K562 (cell line): Measurements from ENCODE around the gene FGL2. TPM values are rescaled to one million over a fixed set of nuclear protein-coding genes. Genes with fewer than 3 reads are reported as not detected.
"Not testable (repeated sequence)": the region's sequence is repeated elsewhere in the genome, so short reads cannot be mapped to it uniquely, and the experiment has no call there.

Source experiments
- ATAC-seq: fragments of 200-7000 bp; cut with Tn5 transposase; 3 replicates; pipeline ENCODE4 v1.9.1; 2020; ENCODE audit warnings: moderate library complexity
- BruUV-seq: library from RNA; stranded (reverse); fragments of 400-500 nt; replicated peaks from 2 replicates; lab custom pipeline; 2021; lab: Mats Ljungman, UMichigan
- CTCF ChIA-PET: fragments of 300-600 bp; formaldehyde crosslinking; extraction: SDS; loops from one replicate; lab custom pipeline; 2021; ENCODE audit warnings: low intra/inter-chr PET ratio; lab: Yijun Ruan, JAX
- POLR2A ChIA-PET: fragments of 300-600, 350-650 bp; sonication (Branson Sonifier 250); formaldehyde crosslinking; extraction: SDS; loops from one replicate; lab custom pipeline; 2021; ENCODE audit warnings: antibody characterized with exemption, inconsistent platforms; lab: Yijun Ruan, JAX
- DNase-seq, 4 experiments: peaks; one replicate each; pipeline versions ENCODE4 v3.0.0 to v3.0.0-alpha.2; 2011 to 2018; ENCODE audit warnings: low spot score in 3 of 4, mixed read lengths in 3 of 4; ENCODE audit errors: extremely low read depth in 1 of 4
- FAIRE-seq: peaks from 2 replicates; lab custom pipeline; 2011; peaks lifted over from hg19 to GRCh38; lab: Jason Lieb, UNC
- H2AFZ ChIP-seq: 2 replicates; pipeline ENCODE4 v1.6.0; 2011; ENCODE audit warnings: low read depth, low read length, control low read depth, inconsistent platforms
- H3K27ac ChIP-seq: fragments of 200-600 bp; 3 replicates; pipeline ENCODE4 v1.8.0; 2011; ENCODE audit warnings: low read depth, mild to moderate bottlenecking, control low read depth, inconsistent platforms, low read length, moderate library complexity, mixed read lengths; ENCODE audit errors: extremely low read depth
- H3K27me3 ChIP-seq, 2 experiments: fragments of 300-600 bp in 1 of 2; 2 replicates in 1 of 2; 3 replicates in 1 of 2; pipeline versions ENCODE4 v1.6.0 to v1.8.0; 2011; ENCODE audit warnings: inconsistent platforms in 2 of 2, low read length in 2 of 2, mild to moderate bottlenecking in 1 of 2, mixed read lengths in 1 of 2, moderate library complexity in 1 of 2; ENCODE audit not compliant: control insufficient read depth in 2 of 2, insufficient read depth in 2 of 2
- H3K36me3 ChIP-seq: fragments of 300-600 bp; 3 replicates; pipeline ENCODE4 v1.8.0; 2011; ENCODE audit warnings: mild to moderate bottlenecking, low read length, inconsistent platforms; ENCODE audit not compliant: control insufficient read depth, insufficient read depth
- H3K4me1 ChIP-seq, 2 experiments: fragments of 200-600 bp in 1 of 2; replicated peaks in 1 of 2; 2 replicates in 1 of 2; 3 replicates in 1 of 2; pipeline versions ENCODE4 v1.5.1 to v1.8.0; 2011; ENCODE audit warnings: inconsistent platforms in 2 of 2, low read length in 2 of 2, mild to moderate bottlenecking in 1 of 2, mixed read lengths in 1 of 2, moderate library complexity in 1 of 2; ENCODE audit not compliant: control insufficient read depth in 2 of 2, insufficient read depth in 2 of 2
- H3K4me2 ChIP-seq: 2 replicates; pipeline ENCODE4 v1.6.1; 2011; ENCODE audit warnings: low read length, control low read depth, inconsistent platforms, mixed read lengths; ENCODE audit not compliant: insufficient read depth
- H3K4me3 ChIP-seq: fragments of 200-600 bp; sonication (generic), shearing (Covaris generic); 2 replicates; pipeline ENCODE4 v1.5.1; 2016; ENCODE audit warnings: control low read depth, inconsistent platforms
- H3K79me2 ChIP-seq: fragments of 200-600 bp; 3 replicates; pipeline ENCODE4 v1.8.0; 2011; ENCODE audit warnings: low read length, inconsistent platforms; ENCODE audit not compliant: control insufficient read depth, insufficient read depth
- H3K9ac ChIP-seq, 2 experiments: 2 replicates each; pipeline versions ENCODE4 v1.6.0 to v1.6.1; 2011; ENCODE audit warnings: low read depth in 2 of 2, low read length in 2 of 2, control low read depth in 1 of 2, inconsistent platforms in 1 of 2, mild to moderate bottlenecking in 1 of 2, mixed read lengths in 1 of 2; ENCODE audit not compliant: insufficient read depth in 1 of 2
- H3K9me1 ChIP-seq: one replicate; pipeline ENCODE4 v1.6.0; 2011; ENCODE audit warnings: inconsistent platforms, mild to moderate bottlenecking, low read length, moderate library complexity; ENCODE audit not compliant: control insufficient read depth, insufficient read depth
- H3K9me3 ChIP-seq: replicated peaks from 2 replicates; pipeline ENCODE4 v1.5.1; 2011; ENCODE audit warnings: low read depth, low read length, inconsistent platforms; ENCODE audit not compliant: control insufficient read depth, insufficient read depth
- H4K20me1 ChIP-seq: replicated peaks from 2 replicates; pipeline ENCODE4 v1.6.1; 2011; ENCODE audit warnings: low read length, inconsistent platforms, mixed read lengths; ENCODE audit not compliant: control insufficient read depth, insufficient read depth
- NELFE ChIP-seq: IDR thresholded peaks from 2 replicates; pipeline ENCODE4 v1.6.1; 2011; ENCODE audit warnings: mild to moderate bottlenecking; ENCODE audit not compliant: insufficient read depth, insufficient read length
- WGBS: fragments of 100-300 bp; shearing (Covaris generic); methylation state at CpG from one replicate; pipeline ENCODE4 v1.1.6; 2016; ENCODE audit warnings: low coverage, mixed read lengths; ENCODE audit not compliant: insufficient coverage; ENCODE audit errors: missing lambda C conversion rate; 5-methylcytosine and 5-hydroxymethylcytosine counted together
- in situ Hi-C: fragments of 300-500 bp; cut with MboI; formaldehyde crosslinking; loops from 4 replicates; pipeline ENCODE4 v1.15.0; 2018; ENCODE audit warnings: inconsistent platforms, mixed read lengths
- intact Hi-C: fragments of 100-400 bp; cut with micrococcal nuclease; formaldehyde crosslinking; loops from 2 replicates; pipeline ENCODE4 v1.14.2; 2022
- polyA plus RNA-seq, 8 experiments: library from polyadenylated mRNA; depleted of rRNA in 4 of 8; stranded (reverse) in 5 of 8; unstranded in 3 of 8; fragments of >200 nt; fragmentation: Nextera tagmentation in 2 of 8; fragmentation: Illumina TruSeq in 1 of 8; extraction: Ambion mirVana in 2 of 8; extraction: Trizol in 1 of 8; gene quantifications; 2 replicates each; pipeline versions ENCODE4 v1.2.1 to v1.2.3, GENCODE V29; 2011 to 2014; ENCODE audit warnings: inconsistent platforms in 1 of 8, missing spikeins in 1 of 8
- total RNA-seq, 7 experiments: library from RNA; depleted of rRNA in 6 of 7; stranded (reverse); fragments of >200 nt in 6 of 7; fragmentation: Illumina TruSeq in 2 of 7; extraction: Trizol in 2 of 7; gene quantifications; 2 replicates each; pipeline versions ENCODE4 v1.2.1 to v1.2.3, GENCODE V29; 2011 to 2021; ENCODE audit warnings: low replicate concordance in 1 of 7
- TF ChIP-seq, protein P1 (sequence below): fragments of 450-650 bp; IDR thresholded peaks from 2 replicates; pipeline ENCODE4 v1.6.1; 2016; ENCODE audit warnings: mild to moderate bottlenecking

FGL2 gene
- total and polyA plus RNA-seq, 9 of the 15 experiments (the other 6 are each of a cell fraction or from before 2014, with no cell fraction given) = 0.11 TPM; not detected in 8

DNA sequence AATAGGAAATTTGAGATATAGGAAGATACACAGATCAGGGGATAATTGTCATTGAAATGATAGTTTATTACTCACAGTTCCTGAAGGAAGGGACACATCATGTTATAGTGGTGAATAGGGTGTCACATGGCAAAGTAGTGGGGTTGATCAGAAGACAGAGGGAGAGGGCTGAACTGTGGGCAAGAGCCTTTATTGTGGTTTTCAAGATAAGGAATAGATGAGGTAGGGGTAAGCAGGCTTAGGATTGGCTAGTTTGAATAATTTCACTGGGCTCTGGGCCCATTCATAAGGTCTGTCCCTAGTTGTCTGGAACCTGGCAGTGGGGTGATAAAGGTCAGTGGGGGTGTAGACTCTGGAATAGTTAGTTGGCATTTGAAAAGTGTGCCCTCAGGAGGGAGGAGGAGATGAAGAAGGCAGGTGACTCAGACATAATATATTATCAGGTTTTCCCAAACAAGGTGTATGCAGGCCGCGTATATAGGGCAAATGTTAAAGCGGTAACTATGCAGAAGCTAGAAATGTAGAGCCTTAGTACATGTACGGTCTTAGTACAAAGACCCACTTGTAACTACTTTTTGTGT lies 18.5 kb downstream of the FGL2 start:
- H3K9me3 ChIP-seq = no peaks in the 10 kb centered on the region
- no peak overlapping the region for H2AFZ ChIP-seq
- no TSS peak for BruUV-seq

DNA sequence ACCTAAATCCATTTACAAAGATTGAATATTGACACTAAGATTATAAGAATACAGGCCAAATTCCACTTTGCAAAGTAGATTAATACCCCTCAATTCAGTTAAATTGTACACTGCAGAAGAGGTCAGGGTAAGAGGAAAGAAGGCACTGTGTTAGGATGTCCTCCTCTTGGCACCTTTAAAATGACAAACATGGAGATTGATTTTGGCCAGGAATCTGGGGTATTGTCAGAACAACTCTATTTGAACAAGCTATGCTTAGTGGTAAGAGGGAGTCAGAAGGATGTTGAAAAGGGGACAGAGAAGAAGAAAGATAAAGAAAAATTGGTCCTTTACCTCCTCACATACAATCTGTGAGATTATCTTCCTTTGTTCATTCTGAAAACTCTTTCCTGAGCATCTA lies 21.6 kb downstream of the FGL2 start:
- BruUV-seq, ATAC-seq, H3K4me3 ChIP-seq, H3K9me3 ChIP-seq, H3K27ac ChIP-seq, H4K20me1 ChIP-seq, H3K4me2 ChIP-seq, H3K4me1 ChIP-seq, CTCF ChIA-PET, H3K27me3 ChIP-seq, H3K79me2 ChIP-seq, DNase-seq, H3K9ac ChIP-seq, H2AFZ ChIP-seq, intact Hi-C loops, in situ Hi-C loops, H3K36me3 ChIP-seq, H3K9me1 ChIP-seq, FAIRE-seq, POLR2A ChIA-PET: not testable (repeated sequence)

More for the DNA sequence above, 18.5 kb downstream of the FGL2 start:
- 14% methylated on average over 4 of the region's 4 CpGs for WGBS
- POLR2A ChIA-PET = no interaction called here
- FAIRE-seq (no peak), ATAC-seq (no peak), DNase-seq (no peak)
- in situ Hi-C loops (no loop called here), intact Hi-C loops (no loop called here)
- TF ChIP-seq NELFE = no peak
- TF ChIP-seq, protein P1, sequence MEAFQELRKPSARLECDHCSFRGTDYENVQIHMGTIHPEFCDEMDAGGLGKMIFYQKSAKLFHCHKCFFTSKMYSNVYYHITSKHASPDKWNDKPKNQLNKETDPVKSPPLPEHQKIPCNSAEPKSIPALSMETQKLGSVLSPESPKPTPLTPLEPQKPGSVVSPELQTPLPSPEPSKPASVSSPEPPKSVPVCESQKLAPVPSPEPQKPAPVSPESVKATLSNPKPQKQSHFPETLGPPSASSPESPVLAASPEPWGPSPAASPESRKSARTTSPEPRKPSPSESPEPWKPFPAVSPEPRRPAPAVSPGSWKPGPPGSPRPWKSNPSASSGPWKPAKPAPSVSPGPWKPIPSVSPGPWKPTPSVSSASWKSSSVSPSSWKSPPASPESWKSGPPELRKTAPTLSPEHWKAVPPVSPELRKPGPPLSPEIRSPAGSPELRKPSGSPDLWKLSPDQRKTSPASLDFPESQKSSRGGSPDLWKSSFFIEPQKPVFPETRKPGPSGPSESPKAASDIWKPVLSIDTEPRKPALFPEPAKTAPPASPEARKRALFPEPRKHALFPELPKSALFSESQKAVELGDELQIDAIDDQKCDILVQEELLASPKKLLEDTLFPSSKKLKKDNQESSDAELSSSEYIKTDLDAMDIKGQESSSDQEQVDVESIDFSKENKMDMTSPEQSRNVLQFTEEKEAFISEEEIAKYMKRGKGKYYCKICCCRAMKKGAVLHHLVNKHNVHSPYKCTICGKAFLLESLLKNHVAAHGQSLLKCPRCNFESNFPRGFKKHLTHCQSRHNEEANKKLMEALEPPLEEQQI = no peak
- H4K20me1 ChIP-seq = no peaks in the 10 kb centered on the region
- H3K27ac ChIP-seq = no peak overlapping the region
- no peak overlapping the region for H3K4me3 ChIP-seq
- no peak overlapping the region for H3K4me2 ChIP-seq
- CTCF ChIA-PET = no interaction called here
- no peaks in the 10 kb centered on the region for H3K4me1 ChIP-seq
- H3K36me3 ChIP-seq = no peaks in the 10 kb centered on the region
- no peaks in the 10 kb centered on the region for H3K79me2 ChIP-seq
- no peaks in the 10 kb centered on the region for H3K9me1 ChIP-seq
- H3K9ac ChIP-seq = no peak overlapping the region
- no peaks in the 10 kb centered on the region for H3K27me3 ChIP-seq

GRCh38 chr7:77177321-77177904 lies 22.2 kb downstream of the FGL2 start:
- WGBS = 15% methylated on average over 9 of the region's 9 CpGs
- H4K20me1 ChIP-seq, H3K4me2 ChIP-seq, H3K27ac ChIP-seq, in situ Hi-C loops, H3K9ac ChIP-seq, ATAC-seq, intact Hi-C loops, DNase-seq, H3K9me3 ChIP-seq, CTCF ChIA-PET, H3K36me3 ChIP-seq, BruUV-seq, H3K4me1 ChIP-seq, H3K27me3 ChIP-seq, H3K79me2 ChIP-seq, FAIRE-seq, H3K4me3 ChIP-seq, H3K9me1 ChIP-seq, H2AFZ ChIP-seq: not testable (repeated sequence)
- POLR2A ChIA-PET = interaction anchor here (0.7 kb wide), 1 partner anchor 23 kb away, joined by 3 read pairs; no protein-coding TSS in a partner anchor
